ENCODE measurements around the gene MYCBP. TPM values are rescaled to one million over a fixed set of nuclear protein-coding genes. Genes with fewer than 3 reads are reported as not detected.

Gene MYCBP
- polyA plus RNA-seq, 1 donor (not counting 4 experiments of a cell fraction or from before 2014, with no cell fraction given): 39.9 TPM

DNA sequence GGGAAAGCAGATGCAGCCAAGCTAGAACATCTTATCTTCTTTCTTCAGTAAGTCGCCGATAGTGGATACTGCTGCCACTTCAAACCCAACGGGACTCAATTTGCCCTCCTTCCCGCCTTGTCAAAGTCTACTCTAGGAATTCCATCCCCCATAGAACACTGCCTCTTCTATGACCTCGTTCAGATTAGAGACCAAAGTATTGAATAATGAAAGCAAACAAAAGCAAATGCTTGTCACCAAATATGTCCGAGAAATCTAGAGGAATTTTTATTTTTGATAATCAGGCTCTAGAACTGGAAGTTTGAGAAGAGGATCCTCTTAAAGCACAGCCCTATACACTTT, 12.7 kb downstream of the MYCBP start:
- Histone ChIP-seq H3K27ac (ENCODE audit: control insufficient read depth, insufficient read depth, low read length) (peak overlapping the region; percentile 77), H3K27me3 (ENCODE audit: control insufficient read depth, extremely low read depth, insufficient read depth, low read length) (no peaks in the 10 kb centered on the region), H3K9ac (ENCODE audit: control insufficient read depth, extremely low read depth, insufficient read depth, low read length) (peak overlapping the region; percentile 83), H3K79me2 (ENCODE audit: control insufficient read depth, insufficient read depth, low read length) (peaks cover 29% of the 10 kb centered on the region), H3K4me1 (ENCODE audit: control insufficient read depth, extremely low read depth, insufficient read depth, low read length) (peaks cover 17% of the 10 kb centered on the region), H3K9me1 (ENCODE audit: control insufficient read depth, extremely low read depth, insufficient read depth, low read length) (no peaks in the 10 kb centered on the region), H4K20me1 (ENCODE audit: control insufficient read depth, extremely low read depth, insufficient read depth, low read length) (peaks cover 4% of the 10 kb centered on the region), H3K4me3 (ENCODE audit: control insufficient read depth in 2 of 3, extremely low read depth in 1 of 3, insufficient read depth in 2 of 3, low read depth in 1 of 3, low read length in 3 of 3) (peak overlapping the region; percentile 65 to 89 (median 79)), H3K4me2 (ENCODE audit: control insufficient read depth, extremely low read depth, insufficient read depth, low read depth, low read length) (peak overlapping the region; percentile 82), H3K36me3 (ENCODE audit: control insufficient read depth in 2 of 2, extremely low read depth in 1 of 2, insufficient read depth in 2 of 2, low read length in 2 of 2) (peaks cover 2 to 8% of the 10 kb centered on the region in 2 experiments), H3K9me3 (ENCODE audit: control insufficient read depth, low read depth, low read length) (no peaks in the 10 kb centered on the region), H2AFZ (ENCODE audit: control insufficient read depth, low read length) (peak overlapping the region; percentile 94)
- DNase-seq (ENCODE audit: low read depth, low spot score): no peak
- no peak for TF ChIP-seq EZH2 (IDR thresholded peaks at IDR 0.05; ENCODE audit: low read length)
- TF ChIP-seq, protein P1, sequence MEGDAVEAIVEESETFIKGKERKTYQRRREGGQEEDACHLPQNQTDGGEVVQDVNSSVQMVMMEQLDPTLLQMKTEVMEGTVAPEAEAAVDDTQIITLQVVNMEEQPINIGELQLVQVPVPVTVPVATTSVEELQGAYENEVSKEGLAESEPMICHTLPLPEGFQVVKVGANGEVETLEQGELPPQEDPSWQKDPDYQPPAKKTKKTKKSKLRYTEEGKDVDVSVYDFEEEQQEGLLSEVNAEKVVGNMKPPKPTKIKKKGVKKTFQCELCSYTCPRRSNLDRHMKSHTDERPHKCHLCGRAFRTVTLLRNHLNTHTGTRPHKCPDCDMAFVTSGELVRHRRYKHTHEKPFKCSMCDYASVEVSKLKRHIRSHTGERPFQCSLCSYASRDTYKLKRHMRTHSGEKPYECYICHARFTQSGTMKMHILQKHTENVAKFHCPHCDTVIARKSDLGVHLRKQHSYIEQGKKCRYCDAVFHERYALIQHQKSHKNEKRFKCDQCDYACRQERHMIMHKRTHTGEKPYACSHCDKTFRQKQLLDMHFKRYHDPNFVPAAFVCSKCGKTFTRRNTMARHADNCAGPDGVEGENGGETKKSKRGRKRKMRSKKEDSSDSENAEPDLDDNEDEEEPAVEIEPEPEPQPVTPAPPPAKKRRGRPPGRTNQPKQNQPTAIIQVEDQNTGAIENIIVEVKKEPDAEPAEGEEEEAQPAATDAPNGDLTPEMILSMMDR (optimal IDR thresholded peaks at IDR 0.05 in 1 of 3, IDR thresholded peaks at IDR 0.05 in 1 of 3, conservative IDR thresholded peaks at IDR 0.05 in 1 of 3; ENCODE audit: extremely low read depth in 1 of 3, insufficient read depth in 2 of 3, low read length in 3 of 3): no peak
- no peak for FAIRE-seq
- dilution Hi-C loops (cut with MboI; ENCODE audit: extremely low pct_ligation_motif_present, low sequenced_read_pairs): no loop called here

DNA sequence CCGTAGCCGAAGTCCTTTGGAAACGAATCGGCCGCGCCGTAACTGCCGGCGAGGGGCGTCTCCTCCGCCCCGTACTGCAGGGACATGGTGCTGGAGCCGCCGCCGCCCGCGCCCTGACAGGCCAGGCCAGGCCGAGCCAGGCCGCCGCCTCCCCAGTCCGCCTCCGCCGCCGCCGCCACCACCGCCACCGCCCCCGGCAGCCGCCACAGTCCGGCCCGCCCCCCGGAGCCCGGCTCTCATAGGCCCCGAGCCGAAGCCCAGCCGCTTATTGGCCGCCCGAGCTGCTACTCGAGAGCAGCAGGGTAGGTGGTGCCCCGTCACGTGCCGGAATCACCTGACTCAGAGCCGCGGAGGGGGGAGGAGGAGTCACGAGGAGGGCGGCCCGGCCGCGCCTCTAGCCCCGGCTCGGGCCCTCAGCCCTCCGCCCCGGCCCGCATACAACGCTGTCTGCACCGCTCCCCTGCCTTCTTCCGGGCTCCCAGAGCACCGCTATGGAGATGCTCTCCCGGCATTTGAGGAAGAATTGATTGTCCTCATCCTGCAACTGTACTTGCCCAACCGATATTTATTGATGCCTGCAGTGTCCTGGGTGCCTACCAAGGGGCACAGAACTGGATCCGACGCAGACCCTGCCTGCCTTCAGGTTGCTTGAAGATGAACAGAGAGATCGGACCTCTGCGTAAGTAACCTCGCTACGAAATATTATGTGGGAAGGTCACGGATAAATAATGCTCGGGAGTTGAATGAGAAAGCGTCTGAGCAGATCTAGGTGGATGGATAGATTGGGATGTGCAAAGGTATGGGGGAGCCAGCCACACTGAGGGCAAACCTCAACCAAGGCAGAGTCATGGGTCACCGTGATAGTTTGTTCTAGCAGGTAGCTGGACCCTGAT, 13.3 kb downstream of the MYCBP start, which contains the start of gene RRAGC:
TSS of gene RRAGC (minus strand) at position 212 of the 893 bp plus-strand sequence. CDS start at position 86, 126 bp downstream.
- peak; percentile 81 for DNase-seq (ENCODE audit: low read depth, low spot score)
- TF ChIP-seq, protein P1 (optimal IDR thresholded peaks at IDR 0.05 in 1 of 3, IDR thresholded peaks at IDR 0.05 in 1 of 3, conservative IDR thresholded peaks at IDR 0.05 in 1 of 3; ENCODE audit: extremely low read depth in 1 of 3, insufficient read depth in 2 of 3, low read length in 3 of 3): no peak
- Histone ChIP-seq H3K27ac (ENCODE audit: control insufficient read depth, insufficient read depth, low read length) (peak within 1 kb of the TSS; percentile 95), H2AFZ (ENCODE audit: control insufficient read depth, low read length) (peak within 1 kb of the TSS; percentile 94), H3K9me1 (ENCODE audit: control insufficient read depth, extremely low read depth, insufficient read depth, low read length) (no peaks in the 10 kb centered on the region), H3K9me3 (ENCODE audit: control insufficient read depth, low read depth, low read length) (no peaks in the 10 kb centered on the region), H3K4me3 (ENCODE audit: control insufficient read depth in 2 of 3, extremely low read depth in 1 of 3, insufficient read depth in 2 of 3, low read depth in 1 of 3, low read length in 3 of 3) (peak within 1 kb of the TSS; percentile 65 to 92 (median 83)), H3K79me2 (ENCODE audit: control insufficient read depth, insufficient read depth, low read length) (peaks cover 29% of the 10 kb centered on the region), H3K27me3 (ENCODE audit: control insufficient read depth, extremely low read depth, insufficient read depth, low read length) (no peaks in the 10 kb centered on the region), H3K4me2 (ENCODE audit: control insufficient read depth, extremely low read depth, insufficient read depth, low read depth, low read length) (peak within 1 kb of the TSS; percentile 93), H4K20me1 (ENCODE audit: control insufficient read depth, extremely low read depth, insufficient read depth, low read length) (peaks cover 4% of the 10 kb centered on the region), H3K9ac (ENCODE audit: control insufficient read depth, extremely low read depth, insufficient read depth, low read length) (peak within 1 kb of the TSS; percentile 91), H3K36me3 (ENCODE audit: control insufficient read depth in 2 of 2, extremely low read depth in 1 of 2, insufficient read depth in 2 of 2, low read length in 2 of 2) (peaks cover 5 to 14% of the 10 kb centered on the region in 2 experiments), H3K4me1 (ENCODE audit: control insufficient read depth, extremely low read depth, insufficient read depth, low read length) (peaks cover 17% of the 10 kb centered on the region)
- dilution Hi-C loops (cut with MboI; ENCODE audit: extremely low pct_ligation_motif_present, low sequenced_read_pairs): no loop called here
- FAIRE-seq: peak; percentile 41

All from keratinocyte (primary cell).